Measurements from ENCODE around the gene XIRP1.

GRCh38 chr3:39181408-39182335, 10.7 kb downstream of the XIRP1 start:
- TF ChIP-seq CTCF (conservative IDR thresholded peaks at IDR 0.05; ENCODE audit: low read depth in 2 of 2) (no peak), ZNF331 (CRISPR knock-in tag; IDR thresholded peaks at IDR 0.05; ENCODE audit: low read depth) (no peak), REST (IDR thresholded peaks at IDR 0.05; ENCODE audit: unreplicated experiment) (no peak), EZH2phosphoT487 (IDR thresholded peaks at IDR 0.05; ENCODE audit: unreplicated experiment) (no peak)

Measured in GM23338 (cell line).